Ecto neural progenitor cell (in vitro differentiated cells): ENCODE measurements around the gene VPS37C.
"Not testable (repeated sequence)": the region's sequence is repeated elsewhere in the genome, so short reads cannot be mapped to it uniquely, and the experiment has no call there.

Source experiments
- DNase-seq: peaks from one replicate; pipeline ENCODE4 v3.0.0-alpha.2; 2018; ENCODE audit warnings: low spot score

The VPS37C gene

DNA sequence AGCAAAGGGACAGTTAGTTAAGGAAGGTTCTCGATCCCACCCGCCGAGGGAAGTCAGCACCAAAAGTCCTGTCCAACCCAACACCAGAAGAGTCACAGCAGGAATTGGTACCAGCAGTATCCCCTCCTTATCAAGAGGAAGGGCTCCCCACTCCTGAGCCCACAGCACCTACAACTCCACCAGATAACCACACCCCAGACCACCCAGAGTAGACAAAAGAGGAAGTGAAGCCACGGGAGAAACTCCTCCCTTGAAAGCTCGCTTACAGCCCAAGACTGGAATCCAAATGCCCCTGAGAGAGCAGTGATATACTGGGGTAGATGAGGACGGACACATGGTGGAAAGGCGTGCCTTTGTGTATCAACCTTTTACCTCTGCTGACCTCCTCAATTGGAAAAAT lies 66.2 kb downstream of the VPS37C start:
- no peak for DNase-seq

DNA sequence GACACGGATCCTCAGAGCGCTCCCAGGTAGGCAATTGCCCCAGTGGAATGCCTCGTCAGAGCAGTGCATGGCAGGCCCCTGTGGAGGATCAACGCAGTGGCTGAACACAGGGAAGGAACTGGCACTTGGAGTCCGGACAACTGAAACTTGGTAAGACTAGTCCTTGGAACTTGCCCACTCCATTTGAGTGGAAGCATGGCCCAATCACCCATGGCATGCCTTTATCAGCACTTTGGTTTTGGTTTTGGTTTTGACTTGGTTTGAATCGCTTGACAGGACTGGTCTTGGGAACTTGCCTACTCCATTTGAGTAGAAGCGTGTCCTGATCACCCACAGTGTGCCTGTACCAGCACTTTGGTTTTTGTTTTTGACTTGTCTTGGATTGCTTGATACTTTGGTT lies 67.1 kb downstream of the VPS37C start:
- not testable (repeated sequence) for DNase-seq

- no peak for DNase-seq
Observed at GRCh38 chr11:61092908-61093763, 68.1 kb downstream of the VPS37C start.

GRCh38 chr11:61092280-61092766 lies 68.9 kb downstream of the VPS37C start:
- DNase-seq: no peak

DNA sequence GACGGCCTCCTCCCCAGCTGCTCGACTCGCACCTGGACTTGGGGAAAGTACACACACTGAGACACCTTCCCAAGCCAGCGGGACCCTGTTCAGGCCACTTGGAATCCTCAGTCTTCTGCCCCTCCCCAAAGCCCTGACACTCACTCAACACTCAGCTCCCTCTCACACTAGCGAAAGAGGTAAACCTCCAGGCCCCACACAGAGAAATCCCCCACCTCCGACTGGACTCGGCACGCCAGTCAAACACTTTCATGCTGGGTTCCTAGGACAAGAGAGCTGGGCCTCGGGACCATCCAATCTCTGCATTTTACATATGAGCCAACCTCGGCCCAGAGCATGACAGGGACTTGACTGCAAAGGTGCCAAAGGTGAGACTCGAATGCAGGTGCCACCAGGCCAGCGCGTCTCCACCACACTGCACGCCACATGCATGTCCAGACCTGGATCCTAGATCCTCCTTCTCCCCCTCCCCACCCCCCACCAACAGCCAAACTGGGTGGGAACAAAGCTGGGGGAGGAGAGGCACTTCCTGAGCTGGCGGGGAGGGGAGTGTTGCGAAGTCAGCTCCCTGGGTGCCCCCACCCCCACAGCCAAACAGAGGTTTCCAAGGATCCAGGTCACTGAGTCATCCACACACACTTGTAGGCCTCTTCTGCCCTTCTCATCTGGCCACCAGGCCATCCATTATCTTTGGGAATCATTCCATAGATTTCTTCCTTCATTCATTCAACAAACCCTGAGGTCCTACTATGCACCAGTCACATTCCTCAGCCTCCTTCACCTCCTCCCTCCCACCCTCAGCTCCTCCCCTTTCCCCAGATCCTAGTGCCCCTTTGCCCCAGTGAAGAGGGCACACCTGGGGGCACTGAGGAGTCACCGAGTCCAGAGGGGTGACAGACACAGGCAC lies 69.6 kb downstream of the VPS37C start:
- no peak for DNase-seq

DNA sequence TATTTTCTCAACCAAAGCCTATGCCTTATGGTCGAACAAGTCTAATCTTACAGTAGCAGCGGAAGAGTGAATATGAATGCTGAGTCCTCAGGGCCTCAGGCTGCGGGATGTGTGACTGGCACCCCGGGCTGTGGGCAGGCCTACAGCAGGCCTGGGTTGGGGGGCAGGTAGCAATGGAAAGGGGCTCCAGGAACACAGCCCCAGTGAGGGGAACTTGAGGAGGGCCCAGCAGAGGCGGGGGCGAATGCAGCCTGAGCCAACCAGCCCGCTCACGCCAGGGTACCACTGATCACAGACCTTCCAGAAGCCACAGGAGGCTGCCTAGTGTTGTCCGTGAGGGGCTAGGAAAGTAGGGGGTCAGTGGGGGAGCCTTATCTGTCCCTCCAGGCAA lies 70.2 kb downstream of the VPS37C start:
- DNase-seq: no peak

GRCh38 chr11:61090521-61090920 lies 70.7 kb downstream of the VPS37C start:
- no peak for DNase-seq

GRCh38 chr11:61089806-61090491 lies 71.3 kb downstream of the VPS37C start:
- no peak for DNase-seq

DNA sequence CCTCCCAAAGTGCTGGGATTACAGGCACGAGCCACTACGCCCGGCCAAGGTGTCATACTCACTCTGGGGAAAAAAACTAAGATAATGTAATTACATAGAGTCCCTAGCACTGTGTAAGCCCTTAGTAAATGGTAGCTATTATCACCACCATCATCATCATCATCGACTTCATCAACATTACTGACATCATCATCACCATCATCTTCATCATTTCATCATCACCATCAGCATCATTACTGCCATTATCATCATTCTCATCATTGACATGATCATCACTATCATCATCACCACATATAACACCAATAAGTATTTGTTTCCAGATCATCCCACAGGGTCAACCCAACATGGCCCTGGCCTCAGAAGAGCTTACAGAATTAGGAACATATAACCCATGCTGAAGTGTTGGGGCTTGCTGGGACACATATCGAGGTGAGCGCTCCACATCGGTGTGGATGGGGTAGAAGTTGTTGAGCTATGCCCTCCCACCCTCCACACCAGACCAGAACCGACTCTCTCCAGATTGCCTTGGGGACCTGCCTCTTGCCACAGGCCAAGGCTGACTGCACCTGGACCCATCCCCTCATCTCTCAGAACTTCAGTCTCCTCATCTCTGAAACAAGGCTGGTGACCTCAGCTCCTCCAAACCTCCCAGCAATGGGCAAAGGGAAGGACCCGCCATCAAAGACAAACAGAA lies 73.7 kb downstream of the VPS37C start:
- DNase-seq: no peak

- no peak for DNase-seq
Observed at GRCh38 chr11:61083601-61084147, 77.6 kb downstream of the VPS37C start.

- DNase-seq: no peak
Observed at GRCh38 chr11:61082931-61083531, 78.2 kb downstream of the VPS37C start.

GRCh38 chr11:61082062-61082870 lies 79.0 kb downstream of the VPS37C start:
- no peak for DNase-seq

GRCh38 chr11:61080986-61081590 lies 80.1 kb downstream of the VPS37C start:
- DNase-seq: no peak

GRCh38 chr11:61080526-61080925 lies 80.7 kb downstream of the VPS37C start:
- DNase-seq: no peak
